Dermis blood vessel endothelial cell (primary cell): ENCODE results near the gene CNTROB. TPM values are rescaled to one million over a fixed set of nuclear protein-coding genes. Genes with fewer than 3 reads are reported as not detected.
A peak's percentile ranks its signal among the peaks of the same experiment; 100 is the strongest.
"Not testable (repeated sequence)": the region's sequence is repeated elsewhere in the genome, so short reads cannot be mapped to it uniquely, and the experiment has no call there.

Experiments
- DNase-seq: peaks from one replicate; pipeline ENCODE4 v3.0.0; 2010
- total RNA-seq: library from RNA; depleted of rRNA; stranded (reverse); fragments of >200 nt; gene quantifications from 2 replicates; pipeline ENCODE4 v1.2.3, GENCODE V29; 2014

The CNTROB gene
- total RNA-seq, 1 donor from 2014 or later = 17.4 TPM

- no peak for DNase-seq
These were observed 14.4 kb downstream of the CNTROB start for GRCh38 chr17:7946441-7946840.

- no peak for DNase-seq
These were observed 15.6 kb downstream of the CNTROB start for GRCh38 chr17:7947651-7948050.

GRCh38 chr17:7950578-7950977, 18.6 kb downstream of the CNTROB start:
- no peak for DNase-seq

DNA sequence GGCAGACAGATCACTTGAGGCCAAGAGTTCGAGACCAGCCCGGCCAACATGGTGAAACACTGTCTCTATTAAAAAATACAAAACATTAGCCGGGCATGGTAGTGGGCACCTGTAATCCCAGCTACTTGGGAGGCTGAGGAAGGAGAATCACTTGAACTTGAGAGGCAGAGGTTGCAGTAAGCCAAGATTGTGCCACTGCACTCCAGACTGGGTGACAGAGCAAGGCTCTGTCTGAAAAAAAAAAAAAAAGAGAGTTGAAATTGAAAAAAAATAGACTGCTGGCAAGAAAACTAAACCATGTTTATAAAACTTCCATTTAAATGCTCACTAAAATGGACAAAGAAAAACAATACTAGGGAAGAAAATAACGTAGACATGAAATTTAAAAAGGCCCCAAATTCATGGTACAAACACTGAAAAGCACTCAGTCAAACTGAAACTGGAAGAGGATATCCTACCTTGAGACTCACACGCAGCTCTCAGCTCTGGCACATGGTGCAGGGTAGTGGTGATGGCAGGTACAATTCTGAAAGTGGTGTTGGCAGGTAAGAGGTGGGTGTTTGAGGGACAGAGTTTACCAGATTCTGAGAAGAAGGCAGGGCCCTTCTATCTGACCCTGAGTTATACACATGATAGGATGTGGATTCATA, 19.3 kb downstream of the CNTROB start:
- no peak for DNase-seq

DNA sequence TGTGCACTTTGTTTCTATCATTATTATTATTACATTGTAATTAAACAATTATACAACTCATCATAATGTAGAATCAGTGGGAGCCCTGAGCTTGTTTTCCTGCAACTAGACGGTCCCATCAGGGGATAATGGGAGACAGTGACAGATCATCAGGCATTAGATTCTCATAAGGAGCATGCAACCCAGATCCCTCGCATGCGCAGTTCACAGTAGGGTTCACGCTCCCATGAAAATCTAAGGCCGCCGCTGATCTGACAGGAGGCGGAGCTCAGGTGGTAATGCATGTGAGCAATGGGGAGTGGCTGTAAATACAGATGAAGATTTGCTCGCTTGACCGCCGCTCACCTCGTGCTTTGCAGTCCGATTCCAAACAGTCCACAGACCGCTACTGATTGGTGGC, 21.3 kb downstream of the CNTROB start:
- not testable (repeated sequence) for DNase-seq

- no peak for DNase-seq
These were observed 23.6 kb downstream of the CNTROB start for GRCh38 chr17:7955414-7956227.

DNA sequence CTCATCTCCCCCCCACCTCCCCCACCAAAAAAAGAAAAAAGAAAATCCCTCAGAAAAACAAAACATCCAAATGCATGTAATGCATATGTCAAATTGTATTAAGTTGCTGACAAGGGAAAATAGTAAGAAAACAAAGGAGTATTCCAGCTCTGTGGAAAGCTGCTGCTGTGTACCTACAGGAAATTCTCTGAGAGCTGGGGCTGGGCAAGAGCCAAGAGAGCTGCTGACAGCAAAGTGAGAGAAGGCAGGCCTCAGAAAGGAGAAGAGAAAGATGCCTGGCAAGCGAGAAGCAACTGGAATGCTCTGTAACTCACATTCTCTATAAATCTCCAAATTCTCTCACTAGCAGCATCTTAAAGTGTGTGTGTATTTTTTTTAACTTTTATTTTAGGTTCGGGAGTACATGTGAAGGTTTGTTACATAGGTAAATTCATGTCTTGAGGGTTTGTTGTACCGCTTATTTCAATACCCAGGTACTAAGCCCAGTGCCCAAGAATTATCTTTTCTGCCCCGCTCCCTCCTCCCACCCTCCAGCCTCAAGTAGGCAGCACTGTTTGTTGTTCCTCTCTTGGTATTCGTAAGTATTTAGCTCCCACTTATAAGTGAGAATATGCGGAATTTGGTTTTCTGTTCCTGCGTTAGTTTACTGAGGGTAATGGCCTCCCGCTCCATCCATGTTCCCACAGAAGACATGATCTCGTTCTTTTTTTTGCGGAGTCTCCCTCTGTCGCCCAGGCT, 24.4 kb downstream of the CNTROB start:
- DNase-seq = peak; percentile 22

GRCh38 chr17:7959503-7960253, 27.7 kb downstream of the CNTROB start:
- no peak for DNase-seq

- DNase-seq = no peak
These were observed 29.4 kb downstream of the CNTROB start for GRCh38 chr17:7961421-7961820.

- no peak for DNase-seq
These were observed 35.7 kb downstream of the CNTROB start for GRCh38 chr17:7967751-7968150.

GRCh38 chr17:7969433-7969832, 37.4 kb downstream of the CNTROB start:
- no peak for DNase-seq

DNA sequence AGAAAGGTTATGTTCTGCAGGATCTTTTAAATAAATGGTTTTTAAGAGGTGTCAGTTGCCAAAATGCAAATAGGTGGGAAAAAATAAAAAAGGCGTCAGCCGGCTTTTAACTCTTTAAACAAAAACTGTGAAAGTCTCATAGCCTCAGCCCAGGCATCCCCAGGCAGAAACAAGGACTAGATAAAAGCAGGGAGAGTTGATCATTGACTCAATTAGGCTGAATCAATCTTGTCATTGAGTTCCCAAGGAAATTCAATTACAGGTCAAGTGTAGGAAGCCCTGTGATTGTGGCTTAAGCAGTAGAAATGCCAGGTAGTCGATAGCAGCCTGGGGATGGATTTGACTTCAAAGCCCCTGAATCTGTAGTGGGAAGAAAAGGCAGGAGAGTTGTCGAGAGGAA, 39.6 kb downstream of the CNTROB start:
- no peak for DNase-seq

DNA sequence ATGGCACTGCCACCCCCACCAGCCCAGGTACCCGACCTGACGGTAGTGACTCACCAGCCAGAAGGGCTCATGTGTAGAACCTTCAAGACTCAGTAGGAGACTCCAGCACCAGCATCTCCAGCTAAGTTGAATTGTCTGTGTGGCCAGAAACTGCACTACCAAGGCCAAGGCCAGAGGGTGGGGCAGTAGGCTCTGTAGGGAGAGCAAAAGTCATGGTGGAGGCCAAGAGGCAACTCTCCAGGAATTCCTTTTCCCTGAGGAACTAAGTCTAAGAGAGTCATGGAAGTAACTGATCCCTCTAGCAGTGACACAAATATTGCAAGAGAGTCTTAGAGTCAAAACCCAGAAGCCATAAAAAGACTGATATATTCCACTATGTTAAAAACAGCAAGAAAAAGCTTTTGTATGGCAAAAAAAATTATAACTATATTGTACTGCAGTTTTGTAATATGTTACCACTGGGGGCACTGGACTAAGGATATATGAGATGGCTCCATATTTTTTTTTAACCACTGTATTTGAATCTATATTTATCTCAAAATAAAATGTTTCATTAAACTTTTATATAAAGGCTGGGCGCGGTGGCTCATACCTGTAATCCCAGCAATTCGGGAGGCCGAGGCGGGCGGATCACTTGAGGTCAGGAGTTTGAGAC, 40.3 kb downstream of the CNTROB start:
- DNase-seq = peak; percentile 13

GRCh38 chr17:7974638-7975131, 42.7 kb downstream of the CNTROB start:
- DNase-seq = no peak

DNA sequence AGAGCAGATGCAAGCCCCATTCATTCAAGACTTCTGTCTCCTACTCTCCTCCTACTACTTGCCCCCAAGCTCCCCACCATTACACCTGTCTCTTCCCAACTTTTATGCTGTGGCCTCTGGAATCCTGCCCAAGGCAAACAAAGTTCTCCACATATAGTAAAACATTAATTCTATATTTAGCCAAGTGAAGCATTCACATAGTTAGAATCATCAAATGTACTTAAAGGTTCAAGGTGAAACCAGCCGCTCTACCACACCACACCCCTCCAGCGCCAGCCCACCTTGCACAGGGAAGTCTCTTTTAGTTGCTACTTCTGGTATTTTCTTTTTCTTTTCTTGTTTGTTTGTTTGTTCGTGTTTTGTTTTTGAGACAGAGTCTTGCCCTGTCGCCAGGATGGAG, 45.0 kb downstream of the CNTROB start:
- no peak for DNase-seq

GRCh38 chr17:7977805-7978204, 45.8 kb downstream of the CNTROB start:
- no peak for DNase-seq

DNA sequence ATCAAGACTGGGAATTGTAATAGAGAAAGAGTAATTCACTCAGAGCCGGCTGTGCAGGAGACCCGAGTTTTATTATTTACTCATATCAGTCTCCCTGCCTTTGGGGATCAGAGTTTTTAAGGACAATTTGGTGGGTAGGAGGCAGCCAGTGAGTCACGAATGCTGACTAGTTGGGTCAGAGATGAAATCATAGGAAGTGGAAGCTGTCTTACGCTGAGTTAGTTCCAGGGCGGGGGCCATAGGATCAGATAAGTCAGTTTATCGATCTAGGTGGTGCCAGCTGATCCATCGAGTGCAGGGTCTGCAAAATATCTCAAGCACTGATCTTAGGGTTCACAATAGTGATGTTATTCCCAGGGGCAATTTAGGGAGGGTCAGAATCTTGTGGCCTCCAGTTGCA, 50.2 kb downstream of the CNTROB start:
- DNase-seq = peak; percentile 49

GRCh38 chr17:7982666-7983065, 50.7 kb downstream of the CNTROB start:
- peak; percentile 61 for DNase-seq

- no peak for DNase-seq
These were observed 52.9 kb downstream of the CNTROB start for GRCh38 chr17:7984904-7985303.

DNA sequence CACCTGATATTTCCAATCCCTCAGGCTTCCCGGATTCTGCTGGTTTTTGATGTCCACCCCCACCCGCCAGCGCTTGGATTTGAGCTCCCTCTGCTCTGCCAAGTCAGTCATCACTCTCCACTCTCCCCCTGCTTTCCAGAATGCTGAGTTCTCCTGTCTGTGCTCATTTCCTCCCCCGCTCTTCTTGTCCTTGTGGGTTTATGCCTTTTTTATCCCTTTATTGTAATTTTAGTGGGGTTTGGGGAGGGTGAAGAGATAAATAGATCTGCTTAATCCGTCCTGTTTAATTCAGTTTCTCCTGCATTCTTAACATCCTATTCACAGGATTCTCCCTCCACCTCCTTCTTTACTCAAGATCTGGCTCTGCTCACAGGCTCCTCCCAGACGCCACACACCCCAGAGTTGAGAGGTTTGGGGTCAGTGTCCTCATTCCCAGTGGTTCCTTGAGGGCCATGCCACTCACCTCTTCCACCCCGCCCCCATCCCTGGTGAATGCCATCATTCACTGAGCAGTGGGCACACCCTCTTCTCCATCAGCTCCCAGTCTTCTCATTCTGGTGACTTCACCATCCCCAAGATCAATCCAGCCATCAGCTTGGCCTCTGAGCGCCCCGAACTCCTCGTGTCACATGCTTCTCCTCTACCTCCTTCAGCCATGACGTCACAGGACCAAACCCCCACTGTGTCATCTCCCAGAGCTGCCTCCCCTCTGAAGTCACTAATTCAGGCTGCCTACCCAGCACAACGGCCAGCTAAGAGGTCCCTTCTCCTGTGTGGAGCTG, 55.3 kb downstream of the CNTROB start:
- DNase-seq = no peak

DNA sequence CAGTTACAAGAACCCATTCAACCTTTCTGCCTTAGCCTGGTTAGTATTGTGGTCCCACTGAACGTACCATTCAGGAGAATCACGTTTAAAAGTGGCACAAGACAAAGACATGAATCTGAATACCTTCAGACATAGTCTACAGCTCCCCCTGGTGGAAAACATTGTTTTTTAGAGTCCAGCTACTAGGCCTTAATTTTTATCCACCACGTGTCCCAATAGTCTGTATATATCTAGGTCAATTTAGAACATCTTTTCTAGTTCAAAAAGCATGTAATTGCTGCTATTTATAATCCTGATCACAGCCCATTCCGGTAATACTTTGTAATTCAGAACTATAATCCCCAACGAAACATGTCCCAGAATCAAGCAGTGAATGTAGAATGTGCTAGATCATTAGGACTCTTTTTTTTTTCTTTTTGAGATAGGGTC, 56.8 kb downstream of the CNTROB start:
- DNase-seq = peak; percentile 92
